Activated B cell treated with CpG ODN at 0.5 μM for 24 hours (primary cell): Measurements from ENCODE around the gene TMEM201. TPM values are rescaled to one million over a fixed set of nuclear protein-coding genes. Genes with fewer than 3 reads are reported as not detected.
A peak's percentile ranks its signal among the peaks of the same experiment; 100 is the strongest.

Experiments
- ATAC-seq: fragments of 200-7000 bp; cut with Tn5 transposase; one replicate; pipeline ENCODE4 v1.10.0; 2021; ENCODE audit warnings: low read depth, mild to moderate bottlenecking, moderate library complexity
- CTCF ChIA-PET: fragments of 350-600 bp; sonication (Branson Sonifier 250); formaldehyde crosslinking; loops from one replicate; lab custom pipeline; 2021; ENCODE audit warnings: antibody characterized with exemption; lab: Charles Lee
- POLR2A ChIA-PET: fragments of 350-600 bp; sonication (Branson Sonifier 250); formaldehyde crosslinking; loops from one replicate; lab custom pipeline; 2021; ENCODE audit warnings: antibody characterized with exemption; lab: Charles Lee
- DNase-seq: peaks from one replicate; pipeline ENCODE4 v3.0.0; 2022
- H3K27ac Mint-ChIP-seq: one replicate; pipeline ENCODE4 v1.8.0; 2020; ENCODE audit warnings: mixed read lengths
- H3K27me3 Mint-ChIP-seq: one replicate; pipeline ENCODE4 v1.8.0; 2021; ENCODE audit warnings: mixed read lengths
- H3K36me3 Mint-ChIP-seq: one replicate; pipeline ENCODE4 v1.8.0; 2021; ENCODE audit warnings: low read depth, mixed read lengths
- H3K4me1 Mint-ChIP-seq: one replicate; pipeline ENCODE4 v1.8.0; 2021; ENCODE audit warnings: mixed read lengths
- H3K4me3 Mint-ChIP-seq: one replicate; pipeline ENCODE4 v1.8.0; 2020; ENCODE audit warnings: mild to moderate bottlenecking, mixed read lengths
- H3K9me3 Mint-ChIP-seq: one replicate; pipeline ENCODE4 v1.8.0; 2020; ENCODE audit warnings: mixed read lengths
- CTCF ChIP-seq: fragments of 200-600 bp; IDR thresholded peaks from one replicate; pipeline ENCODE4 v1.8.0; 2022; ENCODE audit warnings: antibody characterized with exemption, mild to moderate bottlenecking
- intact Hi-C: fragments of 100-400 bp; cut with micrococcal nuclease; formaldehyde crosslinking; loops from one replicate; pipeline ENCODE4 v1.15.1; 2024
- total RNA-seq: library from RNA; stranded (reverse); gene quantifications from 2 replicates; pipeline ENCODE4 v1.2.3, GENCODE V29; 2022

Gene TMEM201
- total RNA-seq, 1 donor from 2014 or later, result 9.4 TPM

- Mint-ChIP-seq H3K27me3 (no peaks in the 10 kb centered on the region), H3K27ac (peak overlapping the region; percentile 12), H3K4me3 (peak overlapping the region; percentile 84), H3K9me3 (no peaks in the 10 kb centered on the region), H3K4me1 (peaks cover 39% of the 10 kb centered on the region), H3K36me3 (no peaks in the 10 kb centered on the region)
- intact Hi-C loops, result loop anchor here (2.0 to 5.0 kb wide), 3 partner anchors 47 to 92 kb away; no protein-coding TSS in a partner anchor
- DNase-seq (no peak), ATAC-seq (no peak)
- CTCF ChIA-PET, result interaction anchor here (1.0 to 1.6 kb wide), 2 partner anchors 37 to 113 kb away, joined by 3 to 5 read pairs; no protein-coding TSS in a partner anchor
- no peak for TF ChIP-seq CTCF
- POLR2A ChIA-PET, result interaction anchor here (0.6 to 1.2 kb wide), 5 partner anchors 39 to 355 kb away, joined by 3 to 4 read pairs (median 3); partner anchors contain the start of genes H6PD, PIK3CD and SLC25A33
Observed at GRCh38 chr1:9589719-9590157, 1.0 kb downstream of the TMEM201 start.

- Mint-ChIP-seq H3K9me3 (no peaks in the 10 kb centered on the region), H3K27ac (no peak overlapping the region), H3K4me1 (peaks cover 39% of the 10 kb centered on the region), H3K27me3 (no peaks in the 10 kb centered on the region), H3K4me3 (peak overlapping the region; percentile 84), H3K36me3 (no peaks in the 10 kb centered on the region)
- no peak for DNase-seq
- ChIA-PET POLR2A (interaction anchor here (0.6 to 1.2 kb wide), 4 partner anchors 39 to 356 kb away, joined by 3 to 4 read pairs (median 3); partner anchors contain the start of genes H6PD and PIK3CD), CTCF (interaction anchor here (1.0 to 1.6 kb wide), 2 partner anchors 37 to 113 kb away, joined by 3 to 5 read pairs; no protein-coding TSS in a partner anchor)
- intact Hi-C loops, result no loop called here
- no peak for TF ChIP-seq CTCF
- no peak for ATAC-seq
Observed at GRCh38 chr1:9590201-9590600, 1.5 kb downstream of the TMEM201 start.

GRCh38 chr1:9590945-9591668 is 2.4 kb downstream of the TMEM201 start:
- no peak for TF ChIP-seq CTCF
- no peaks in the 10 kb centered on the region for H3K9me3 Mint-ChIP-seq
- no peaks in the 10 kb centered on the region for H3K27me3 Mint-ChIP-seq
- H3K4me1 Mint-ChIP-seq, result peaks cover 39% of the 10 kb centered on the region
- ChIA-PET CTCF (no interaction called here), POLR2A (no interaction called here)
- peak overlapping the region; percentile 39 for H3K4me3 Mint-ChIP-seq
- H3K36me3 Mint-ChIP-seq, result no peaks in the 10 kb centered on the region
- ATAC-seq (no peak), DNase-seq (no peak)
- peak overlapping the region; percentile 36 for H3K27ac Mint-ChIP-seq
- intact Hi-C loops, result no loop called here

GRCh38 chr1:9591669-9592509 is 3.2 kb downstream of the TMEM201 start:
- Mint-ChIP-seq H3K9me3 (no peaks in the 10 kb centered on the region), H3K36me3 (peaks cover 5% of the 10 kb centered on the region), H3K27ac (no peak overlapping the region), H3K4me1 (peaks cover 39% of the 10 kb centered on the region), H3K4me3 (no peak overlapping the region), H3K27me3 (no peaks in the 10 kb centered on the region)
- no peak for TF ChIP-seq CTCF
- ChIA-PET CTCF (no interaction called here), POLR2A (no interaction called here)
- no peak for DNase-seq
- intact Hi-C loops, result no loop called here
- no peak for ATAC-seq
